ENCODE measurements around the gene UBE2E2.

Gene UBE2E2

DNA sequence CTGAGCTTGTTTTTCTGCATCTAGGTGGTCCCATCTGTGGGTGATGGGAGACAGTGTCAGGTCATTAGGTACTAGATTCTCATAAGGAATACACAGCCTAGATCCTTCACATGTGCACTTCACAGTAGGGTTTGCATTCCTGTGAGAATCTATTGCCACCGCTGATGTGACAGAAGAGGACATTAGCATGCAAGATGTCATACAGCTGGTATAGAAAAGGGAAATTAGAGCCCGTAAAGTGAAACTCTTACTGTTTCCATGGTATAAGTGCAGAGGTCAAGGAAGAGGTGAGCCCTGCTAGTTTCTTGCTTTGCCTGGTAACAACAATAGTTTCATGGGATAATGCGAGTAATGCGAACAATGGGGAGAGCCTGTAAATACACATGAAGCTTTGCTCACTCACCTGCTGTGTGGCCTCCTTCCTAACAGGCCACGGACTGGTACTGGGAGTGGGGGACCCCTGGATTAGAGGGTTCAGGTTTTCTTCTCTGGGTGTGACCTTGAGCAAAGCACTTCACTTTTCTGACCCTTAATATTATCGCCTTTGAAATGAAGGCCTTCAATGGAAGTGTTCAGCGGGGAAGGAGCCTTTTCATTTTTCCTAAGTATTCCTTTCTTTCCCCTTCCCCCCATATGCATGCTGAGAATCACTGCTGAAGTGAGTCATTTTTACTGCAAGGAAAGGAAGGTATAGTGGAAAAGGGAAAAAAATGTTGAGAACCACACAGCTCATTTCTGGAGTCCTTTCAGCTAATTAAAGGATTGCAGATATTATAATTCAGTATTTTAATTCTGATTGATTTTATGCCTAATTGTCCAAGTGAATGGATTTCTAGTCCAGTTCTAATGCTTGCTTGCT is 286.4 kb downstream of the UBE2E2 start:
- Histone ChIP-seq H3K4me1 (ENCODE audit: control insufficient read depth in 2 of 2, insufficient read depth in 1 of 2, low read depth in 1 of 2, low read length in 2 of 2) (peaks cover 6 to 18% of the 10 kb centered on the region in 2 donors), H3K36me3 (replicated peaks in 1 of 2; ENCODE audit: control insufficient read depth in 2 of 2, insufficient read depth in 2 of 2, low read length in 2 of 2) (no peaks in the 10 kb centered on the region), H2BK120ac (ENCODE audit: low read depth, low read length) (no peak overlapping the region), H3K23ac (ENCODE audit: low read depth, low read length, poor library complexity) (no peak overlapping the region), H2AK5ac (ENCODE audit: low read depth, low read length) (no peak overlapping the region), H2BK5ac (ENCODE audit: low read length) (no peak overlapping the region), H4K8ac (ENCODE audit: low read depth, low read length) (no peak overlapping the region), H3K9ac (ENCODE audit: low read depth, low read length, poor library complexity) (no peak overlapping the region), H4K91ac (ENCODE audit: low read depth, low read length, poor library complexity) (no peak overlapping the region), H2BK12ac (ENCODE audit: low read length) (no peak overlapping the region), H3K14ac (ENCODE audit: low read length) (no peak overlapping the region), H2AFZ (ENCODE audit: low read length) (peak overlapping the region; percentile 13), H3K27me3 (ENCODE audit: control insufficient read depth in 3 of 3, insufficient read depth in 3 of 3, low read depth in 1 of 3, low read length in 3 of 3) (no peaks in the 10 kb centered on the region), H3K79me1 (ENCODE audit: low read depth, low read length) (no peaks in the 10 kb centered on the region), H3K4me3 (ENCODE audit: low read length in 2 of 2) (no peak overlapping the region), H3K18ac (ENCODE audit: low read length) (no peak overlapping the region), H3K27ac (replicated peaks; ENCODE audit: low read length) (no peak overlapping the region), H3K4me2 (ENCODE audit: insufficient read depth, low read length, poor library complexity, severe bottlenecking) (peak overlapping the region; percentile 14), H3K4ac (ENCODE audit: low read length) (no peak overlapping the region), H3K9me3 (replicated peaks in 1 of 2; ENCODE audit: control insufficient read depth in 2 of 2, insufficient read depth in 1 of 2, low read depth in 1 of 2, low read length in 2 of 2) (peaks cover 3 to 20% of the 10 kb centered on the region in 2 donors), H2BK15ac (ENCODE audit: low read length) (no peak overlapping the region)
- DNase-seq (ENCODE audit: low spot score): no peak
- no CpG with 5 or more reads among the region's 7 CpGs for WGBS, 2 donors (ENCODE audit: extremely low coverage in 2 of 2, insufficient read length in 2 of 2, insufficient replicate concordance in 1 of 2)

DNA sequence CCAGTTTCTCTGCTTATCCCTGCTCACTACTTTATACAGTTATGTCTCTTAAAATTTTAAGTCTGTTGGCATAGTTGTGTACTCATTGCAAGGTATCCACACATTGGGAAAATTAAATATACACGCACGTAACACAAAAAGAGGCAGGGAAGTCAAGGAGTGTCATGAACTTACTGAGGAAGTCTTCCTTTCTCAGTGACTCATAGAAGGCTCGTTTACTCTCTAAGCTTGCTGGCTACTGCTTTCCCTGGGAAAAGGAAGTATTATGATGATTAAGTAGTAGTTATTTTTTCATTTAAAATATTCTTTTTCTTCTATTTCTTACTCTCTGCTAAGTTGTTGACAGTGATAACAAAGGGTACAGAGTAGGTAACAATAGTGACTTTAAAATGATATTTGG is 287.3 kb downstream of the UBE2E2 start:
- no CpG with 5 or more reads among the region's 3 CpGs for WGBS, 2 donors (ENCODE audit: extremely low coverage in 2 of 2, insufficient read length in 2 of 2, insufficient replicate concordance in 1 of 2)
- no peaks in the 10 kb centered on the region for H3K27me3 ChIP-seq (ENCODE audit: control insufficient read depth in 3 of 3, insufficient read depth in 3 of 3, low read depth in 1 of 3, low read length in 3 of 3)
- no peak overlapping the region for H3K4me3 ChIP-seq (ENCODE audit: low read length in 2 of 2)
- no peak overlapping the region for H2BK5ac ChIP-seq (ENCODE audit: low read length)
- H3K23ac ChIP-seq (ENCODE audit: low read depth, low read length, poor library complexity): no peak overlapping the region
- no peak overlapping the region for H3K18ac ChIP-seq (ENCODE audit: low read length)
- H3K4me1 ChIP-seq (ENCODE audit: control insufficient read depth in 2 of 2, insufficient read depth in 1 of 2, low read depth in 1 of 2, low read length in 2 of 2): peaks cover 6 to 18% of the 10 kb centered on the region in 2 donors
- no peak overlapping the region for H3K9ac ChIP-seq (ENCODE audit: low read depth, low read length, poor library complexity)
- no peak overlapping the region for H2BK15ac ChIP-seq (ENCODE audit: low read length)
- H3K4ac ChIP-seq (ENCODE audit: low read length): no peak overlapping the region
- DNase-seq (ENCODE audit: low spot score): no peak
- no peak overlapping the region for H2AK5ac ChIP-seq (ENCODE audit: low read depth, low read length)
- H2BK12ac ChIP-seq (ENCODE audit: low read length): no peak overlapping the region
- H3K36me3 ChIP-seq (replicated peaks in 1 of 2; ENCODE audit: control insufficient read depth in 2 of 2, insufficient read depth in 2 of 2, low read length in 2 of 2): no peaks in the 10 kb centered on the region
- peaks cover 3 to 16% of the 10 kb centered on the region in 2 donors for H3K9me3 ChIP-seq (replicated peaks in 1 of 2; ENCODE audit: control insufficient read depth in 2 of 2, insufficient read depth in 1 of 2, low read depth in 1 of 2, low read length in 2 of 2)
- no peak overlapping the region for H2BK120ac ChIP-seq (ENCODE audit: low read depth, low read length)
- no peak overlapping the region for H3K27ac ChIP-seq (replicated peaks; ENCODE audit: low read length)
- no peak overlapping the region for H4K8ac ChIP-seq (ENCODE audit: low read depth, low read length)
- H3K4me2 ChIP-seq (ENCODE audit: insufficient read depth, low read length, poor library complexity, severe bottlenecking): no peak overlapping the region
- H2AFZ ChIP-seq (ENCODE audit: low read length): no peak overlapping the region
- no peak overlapping the region for H3K14ac ChIP-seq (ENCODE audit: low read length)
- no peaks in the 10 kb centered on the region for H3K79me1 ChIP-seq (ENCODE audit: low read depth, low read length)
- no peak overlapping the region for H4K91ac ChIP-seq (ENCODE audit: low read depth, low read length, poor library complexity)

DNA sequence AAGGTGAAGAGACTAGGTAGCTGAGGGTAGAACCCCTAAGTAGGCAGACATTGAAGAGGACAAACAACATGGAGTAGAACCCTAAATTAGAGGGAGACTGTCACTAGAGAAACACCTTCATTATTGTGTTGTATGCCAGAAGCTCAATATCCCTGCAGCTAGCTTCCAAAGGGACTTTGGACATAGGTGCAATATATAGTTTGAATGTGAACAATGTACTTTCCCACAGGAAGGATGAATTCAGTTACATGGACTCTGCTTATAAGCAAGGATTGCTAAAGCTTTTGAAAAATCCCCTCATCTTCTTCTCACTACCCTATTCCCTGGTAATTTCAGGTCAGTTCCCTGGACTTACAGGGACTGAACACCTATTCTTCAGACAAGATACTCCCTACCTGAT is 288.9 kb downstream of the UBE2E2 start:
- Histone ChIP-seq H3K4me3 (ENCODE audit: low read length in 2 of 2) (no peak overlapping the region), H3K9ac (ENCODE audit: low read depth, low read length, poor library complexity) (no peak overlapping the region), H3K36me3 (replicated peaks in 1 of 2; ENCODE audit: control insufficient read depth in 2 of 2, insufficient read depth in 2 of 2, low read length in 2 of 2) (no peaks in the 10 kb centered on the region), H2BK5ac (ENCODE audit: low read length) (no peak overlapping the region), H3K9me3 (replicated peaks in 1 of 2; ENCODE audit: control insufficient read depth in 2 of 2, insufficient read depth in 1 of 2, low read depth in 1 of 2, low read length in 2 of 2) (peaks cover 0 to 3% of the 10 kb centered on the region in 2 donors), H3K27me3 (ENCODE audit: control insufficient read depth in 3 of 3, insufficient read depth in 3 of 3, low read depth in 1 of 3, low read length in 3 of 3) (no peaks in the 10 kb centered on the region), H4K8ac (ENCODE audit: low read depth, low read length) (no peak overlapping the region), H3K18ac (ENCODE audit: low read length) (no peak overlapping the region), H2BK12ac (ENCODE audit: low read length) (no peak overlapping the region), H3K23ac (ENCODE audit: low read depth, low read length, poor library complexity) (no peak overlapping the region), H2AFZ (ENCODE audit: low read length) (no peak overlapping the region), H3K4ac (ENCODE audit: low read length) (no peak overlapping the region), H3K4me1 (ENCODE audit: control insufficient read depth in 2 of 2, insufficient read depth in 1 of 2, low read depth in 1 of 2, low read length in 2 of 2) (peaks cover 6 to 18% of the 10 kb centered on the region in 2 donors), H3K27ac (replicated peaks; ENCODE audit: low read length) (no peak overlapping the region), H2BK120ac (ENCODE audit: low read depth, low read length) (no peak overlapping the region), H2BK15ac (ENCODE audit: low read length) (no peak overlapping the region), H3K4me2 (ENCODE audit: insufficient read depth, low read length, poor library complexity, severe bottlenecking) (no peak overlapping the region), H3K79me1 (ENCODE audit: low read depth, low read length) (no peaks in the 10 kb centered on the region), H2AK5ac (ENCODE audit: low read depth, low read length) (no peak overlapping the region), H4K91ac (ENCODE audit: low read depth, low read length, poor library complexity) (no peak overlapping the region), H3K14ac (ENCODE audit: low read length) (no peak overlapping the region)
- DNase-seq (ENCODE audit: low spot score): no peak

DNA sequence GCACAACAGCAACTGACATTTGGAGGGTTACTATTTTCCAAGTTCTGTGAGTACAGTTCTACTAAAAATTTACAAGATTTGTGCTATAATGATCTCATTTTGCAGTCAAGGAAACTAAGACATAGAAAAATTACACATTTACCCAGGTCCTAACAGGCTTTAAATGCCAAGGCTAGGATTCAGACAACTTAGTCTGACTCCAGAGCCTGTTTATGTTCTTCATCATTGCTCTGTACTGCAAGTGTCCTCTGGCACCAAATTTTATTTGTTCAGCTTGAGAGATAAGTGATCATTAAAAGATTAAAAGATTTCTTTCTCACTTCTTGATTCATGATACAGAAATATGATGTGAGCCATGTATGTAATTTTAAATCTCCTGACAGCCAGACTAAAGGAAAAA is 290.8 kb downstream of the UBE2E2 start:
- Histone ChIP-seq H2AFZ (ENCODE audit: low read length) (no peak overlapping the region), H2BK15ac (ENCODE audit: low read length) (no peak overlapping the region), H3K4me3 (ENCODE audit: low read length in 2 of 2) (no peak overlapping the region), H4K91ac (ENCODE audit: low read depth, low read length, poor library complexity) (no peak overlapping the region), H3K9me3 (replicated peaks in 1 of 2; ENCODE audit: control insufficient read depth in 2 of 2, insufficient read depth in 1 of 2, low read depth in 1 of 2, low read length in 2 of 2) (no peaks in the 10 kb centered on the region), H3K4me2 (ENCODE audit: insufficient read depth, low read length, poor library complexity, severe bottlenecking) (no peak overlapping the region), H3K36me3 (replicated peaks in 1 of 2; ENCODE audit: control insufficient read depth in 2 of 2, insufficient read depth in 2 of 2, low read length in 2 of 2) (no peaks in the 10 kb centered on the region), H2BK12ac (ENCODE audit: low read length) (no peak overlapping the region), H3K4ac (ENCODE audit: low read length) (no peak overlapping the region), H3K79me1 (ENCODE audit: low read depth, low read length) (no peaks in the 10 kb centered on the region), H3K9ac (ENCODE audit: low read depth, low read length, poor library complexity) (no peak overlapping the region), H2BK5ac (ENCODE audit: low read length) (no peak overlapping the region), H3K27ac (replicated peaks; ENCODE audit: low read length) (no peak overlapping the region), H2BK120ac (ENCODE audit: low read depth, low read length) (no peak overlapping the region), H3K4me1 (ENCODE audit: control insufficient read depth in 2 of 2, insufficient read depth in 1 of 2, low read depth in 1 of 2, low read length in 2 of 2) (peaks cover 6 to 14% of the 10 kb centered on the region in 2 donors), H3K23ac (ENCODE audit: low read depth, low read length, poor library complexity) (no peak overlapping the region), H2AK5ac (ENCODE audit: low read depth, low read length) (no peak overlapping the region), H3K18ac (ENCODE audit: low read length) (no peak overlapping the region), H3K27me3 (ENCODE audit: control insufficient read depth in 3 of 3, insufficient read depth in 3 of 3, low read depth in 1 of 3, low read length in 3 of 3) (no peaks in the 10 kb centered on the region), H4K8ac (ENCODE audit: low read depth, low read length) (no peak overlapping the region), H3K14ac (ENCODE audit: low read length) (no peak overlapping the region)
- DNase-seq (ENCODE audit: low spot score): no peak
